SK-N-SH (cell line): ENCODE results near the gene TOPBP1.

Experiments
- CTCF ChIP-seq: fragments of 200-600 bp; sonication (generic); IDR thresholded peaks from 2 replicates; pipeline ENCODE4 v1.6.1; 2017; ENCODE audit warnings: antibody characterized with exemption, mild to moderate bottlenecking, moderate library complexity
- EP300 ChIP-seq, 2 experiments: IDR thresholded peaks; 2 replicates each; pipeline versions ENCODE4 v1.4.0 to v1.6.1; 2012; ENCODE audit warnings: borderline replicate concordance in 1 of 2, low read depth in 1 of 2, low read length in 1 of 2
- MAX ChIP-seq: IDR thresholded peaks from 2 replicates; pipeline ENCODE4 v1.4.0; 2012; ENCODE audit warnings: low read depth
- NFIC ChIP-seq: IDR thresholded peaks from 2 replicates; pipeline ENCODE4 v1.4.0; 2012; ENCODE audit warnings: borderline replicate concordance
- REST ChIP-seq: IDR thresholded peaks from 2 replicates; pipeline ENCODE4 v1.6.1; 2012; ENCODE audit warnings: mild to moderate bottlenecking, low read depth, low read length, moderate library complexity

GRCh38 chr3:133661454-133662277 lies at the start of gene TOPBP1:
- TF ChIP-seq CTCF (no peak), EP300 (IDR thresholded peaks at IDR 0.05; ENCODE audit: borderline replicate concordance in 1 of 2, low read depth in 1 of 2, low read length in 1 of 2) (0 out of 4 replicates have a peak, but pooled peaks of 1 of the 2 experiments have one; percentile 8), MAX (peak; percentile 80), REST (no peak), NFIC (no peak)
